GM21423 (cell line): ENCODE results near the gene C14orf119.

Experiments used
- ATAC-seq: cut with Tn5 transposase; IDR thresholded peaks from one replicate; pipeline ENCODE4 v1.9.1; 2021; ENCODE audit warnings: mild to moderate bottlenecking, moderate library complexity; ENCODE audit not compliant: unreplicated experiment

C14orf119 gene

DNA sequence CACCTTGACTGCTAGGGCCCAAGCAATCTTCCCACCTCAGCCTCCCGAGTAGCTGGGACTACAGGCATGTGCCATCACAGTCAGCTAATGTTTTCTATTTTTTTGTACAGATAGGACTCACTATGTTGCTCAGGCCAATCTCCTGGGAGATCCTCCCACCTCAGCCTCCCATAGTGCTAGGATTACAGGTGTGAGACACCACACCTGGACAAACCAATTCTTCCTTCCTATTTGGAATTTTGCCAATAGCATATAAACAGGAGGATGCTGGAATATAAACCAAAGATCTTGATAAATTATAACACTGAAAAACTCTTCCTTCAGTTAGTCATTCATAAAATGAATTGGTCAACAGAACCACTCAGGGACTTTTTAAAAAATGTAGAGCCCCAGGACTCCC lies 8.7 kb upstream of the C14orf119 start:
- ATAC-seq, result no peak

DNA sequence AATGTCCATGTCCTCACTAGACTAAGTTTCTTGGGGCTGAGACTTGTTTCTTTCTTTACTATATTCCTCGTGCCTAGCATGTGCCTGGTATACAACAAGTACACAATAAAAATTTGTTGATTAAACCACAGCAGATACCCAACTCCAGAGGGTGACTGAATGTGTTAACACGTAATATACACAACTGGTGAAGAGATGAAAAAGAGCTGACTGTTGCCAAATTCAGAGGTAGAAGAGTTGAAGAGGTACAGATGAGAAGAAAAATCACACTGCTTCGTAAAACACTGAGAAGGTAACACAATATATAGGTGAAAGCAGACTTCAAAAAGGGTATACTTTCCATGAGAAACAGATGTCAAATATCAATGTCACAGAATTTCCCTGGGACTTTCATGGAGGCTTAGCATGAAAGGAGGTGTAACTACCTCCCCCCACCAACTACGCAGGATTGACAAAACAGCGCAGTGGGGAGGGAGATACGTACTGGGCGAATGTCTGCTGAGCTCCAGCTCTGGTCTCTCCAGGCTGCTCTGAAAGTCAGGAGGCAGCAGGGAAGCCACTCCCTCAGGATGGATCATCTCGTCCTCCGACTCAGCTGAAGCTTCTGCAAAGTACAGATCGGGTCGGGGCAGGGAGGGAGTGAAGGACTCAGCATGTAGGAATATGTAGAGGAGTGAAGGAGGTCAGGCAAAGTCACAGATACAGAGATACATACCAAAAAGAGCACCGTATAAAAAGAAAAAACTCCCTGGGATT lies 5.6 kb upstream of the C14orf119 start:
- ATAC-seq, result no peak

DNA sequence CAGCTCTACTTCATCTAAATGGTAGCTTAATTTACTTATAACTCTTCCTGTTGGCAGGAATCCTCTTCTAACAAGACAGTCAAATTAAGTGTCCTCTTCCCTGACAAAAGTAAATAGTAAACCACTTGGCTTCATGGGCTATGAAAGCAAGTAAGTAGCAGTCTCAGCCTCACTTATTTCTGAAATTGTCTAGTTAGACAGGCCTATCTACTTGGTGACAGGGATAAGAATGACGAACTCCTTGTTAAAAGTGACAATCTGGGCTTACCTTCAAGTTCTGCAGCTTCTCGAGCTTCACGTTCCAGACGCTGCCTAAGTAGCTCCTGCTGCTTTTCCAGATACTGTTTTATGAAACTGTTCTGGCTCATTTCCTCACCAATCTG lies 5.1 kb upstream of the C14orf119 start:
- ATAC-seq, result no peak

DNA sequence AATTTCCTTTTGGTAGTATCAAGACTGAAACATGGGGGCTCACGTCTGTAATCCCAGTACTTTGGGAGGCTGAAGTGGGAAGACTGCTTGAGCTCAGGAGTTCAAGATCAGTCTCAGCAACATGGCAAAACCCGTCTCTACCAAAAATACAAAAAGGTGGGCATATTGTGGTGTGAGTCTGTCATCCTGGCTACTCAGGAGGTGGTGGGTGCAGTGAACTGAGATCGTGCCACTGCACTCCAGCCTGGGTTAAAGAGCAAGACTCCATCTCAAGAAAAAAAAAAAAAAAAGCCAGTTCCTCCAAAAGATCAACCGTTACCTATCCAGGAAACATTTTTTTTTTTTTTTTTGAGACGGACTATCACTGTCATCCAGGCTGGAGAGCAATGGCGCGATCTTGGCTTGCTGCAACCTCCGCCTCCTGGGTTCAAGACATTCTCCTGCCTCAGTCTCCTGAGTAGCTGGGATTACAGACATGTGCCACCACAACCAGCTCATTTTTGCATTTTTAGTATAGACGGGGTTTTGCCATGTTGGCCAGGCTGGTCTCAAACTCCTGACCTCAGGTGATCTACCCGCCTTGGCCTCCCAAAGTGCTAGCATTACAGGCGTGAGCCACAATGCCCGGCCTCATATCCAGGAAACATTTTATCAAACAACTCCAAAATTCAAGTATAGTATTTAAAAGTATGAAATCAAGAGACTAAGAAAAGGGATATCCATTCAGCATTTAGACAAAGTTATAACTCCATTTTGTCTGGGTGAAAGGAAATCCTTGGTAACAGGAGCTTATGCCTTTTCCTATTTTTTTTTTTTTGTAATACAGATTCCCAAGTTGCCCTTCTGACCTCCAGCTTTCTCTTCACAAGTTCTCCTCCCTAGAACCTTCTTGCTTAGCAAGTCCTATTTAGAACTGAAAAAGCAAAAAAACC lies 3.7 kb upstream of the C14orf119 start:
- ATAC-seq, result no peak

DNA sequence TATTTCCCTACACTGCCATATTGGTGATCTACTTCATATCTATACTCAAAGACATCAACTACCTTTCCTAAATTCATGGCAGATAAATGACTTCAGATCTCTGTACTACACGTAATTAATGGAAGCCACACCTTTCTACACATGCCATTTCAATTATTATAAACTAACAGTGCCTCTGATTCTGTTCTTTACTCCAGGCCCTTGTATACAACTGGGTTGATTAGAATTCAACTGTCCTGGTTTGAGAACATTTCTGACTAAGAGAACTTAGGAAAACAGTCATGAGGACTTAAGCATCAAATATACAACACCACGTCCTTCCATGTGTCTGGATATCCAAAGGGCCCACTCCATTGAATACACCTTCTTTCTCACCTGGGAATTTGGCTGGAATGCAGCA lies 2.2 kb upstream of the C14orf119 start:
- no peak for ATAC-seq

DNA sequence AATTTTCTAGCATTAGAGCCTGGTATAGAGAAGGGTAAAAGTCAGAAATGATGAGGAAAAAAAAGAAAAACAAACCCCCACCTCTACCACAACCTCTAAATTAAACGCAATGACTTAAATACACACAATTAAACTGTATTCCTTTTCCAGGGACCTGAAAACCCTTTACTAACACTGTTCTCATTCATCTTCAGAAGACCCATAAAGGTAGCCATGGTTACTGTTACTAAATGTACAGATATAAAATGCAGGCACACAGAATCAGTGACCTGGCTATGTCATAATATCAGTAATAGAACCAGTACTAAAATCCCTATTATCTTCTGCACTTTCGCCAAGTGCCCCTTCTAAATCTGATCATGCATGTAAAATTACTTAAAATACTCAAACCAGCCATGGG lies 1.8 kb upstream of the C14orf119 start:
- no peak for ATAC-seq

DNA sequence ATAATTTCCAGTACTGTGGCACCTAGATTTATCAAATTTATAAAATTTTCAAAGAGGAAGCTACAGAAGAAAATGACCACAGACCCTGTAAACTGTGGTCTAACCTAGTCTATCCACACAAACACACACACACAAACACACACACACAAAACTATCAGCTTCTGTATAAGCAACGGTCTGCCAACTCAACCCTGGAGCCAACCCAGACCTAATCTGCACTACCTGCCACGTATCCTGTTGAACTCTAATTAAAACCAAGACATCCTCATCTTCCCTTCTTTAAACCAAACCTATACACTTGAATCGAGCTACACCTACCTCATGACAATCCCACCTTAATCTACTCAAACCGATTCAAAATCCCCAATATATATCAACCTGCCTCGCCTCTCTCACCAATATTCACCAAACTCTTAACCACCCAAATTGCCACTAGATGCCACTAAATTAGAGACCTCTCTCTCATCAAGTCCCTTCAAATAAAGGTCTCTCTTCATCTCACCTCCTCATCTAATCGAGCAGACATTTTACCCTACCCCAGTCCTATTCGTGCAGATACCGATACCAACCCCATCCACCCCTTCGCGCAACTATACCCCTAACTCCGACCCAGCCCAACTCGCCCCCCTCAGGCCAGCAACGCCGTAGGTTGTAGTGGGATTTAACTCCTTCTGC lies 1.2 kb upstream of the C14orf119 start:
- ATAC-seq, result no peak

DNA sequence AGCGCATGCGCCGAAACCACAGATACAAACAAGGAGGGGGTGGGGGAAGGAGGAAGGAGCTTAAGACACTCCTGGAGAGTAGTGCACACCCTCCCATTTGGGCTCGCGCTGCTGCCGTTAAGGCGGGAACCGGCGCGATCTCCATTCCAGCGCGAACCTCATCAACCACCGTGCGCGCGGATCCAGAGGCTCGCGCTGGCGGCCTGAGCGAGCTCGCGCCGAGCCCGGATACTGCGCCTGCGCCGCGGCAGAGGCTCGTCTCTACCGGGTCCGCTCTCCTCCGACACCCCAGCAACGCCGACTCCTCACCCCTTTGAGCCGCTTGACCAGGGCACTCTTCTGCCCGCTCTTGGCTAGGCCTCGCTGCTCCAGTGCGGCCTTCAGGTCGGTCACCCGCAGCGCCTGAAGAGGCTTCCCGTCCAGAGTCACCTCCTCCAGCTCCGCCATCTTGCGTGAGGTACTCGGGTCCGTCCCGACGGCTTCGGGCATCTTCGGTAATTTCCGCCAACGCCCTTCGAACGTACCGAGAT lies 574 bp upstream of the C14orf119 start, which contains the start of gene ACIN1:
Gene ACIN1 (minus strand): TSS at position 471 of the 530 bp plus-strand sequence. CDS start 24 bp downstream, at position 447.
- peak; percentile 33 for ATAC-seq

DNA sequence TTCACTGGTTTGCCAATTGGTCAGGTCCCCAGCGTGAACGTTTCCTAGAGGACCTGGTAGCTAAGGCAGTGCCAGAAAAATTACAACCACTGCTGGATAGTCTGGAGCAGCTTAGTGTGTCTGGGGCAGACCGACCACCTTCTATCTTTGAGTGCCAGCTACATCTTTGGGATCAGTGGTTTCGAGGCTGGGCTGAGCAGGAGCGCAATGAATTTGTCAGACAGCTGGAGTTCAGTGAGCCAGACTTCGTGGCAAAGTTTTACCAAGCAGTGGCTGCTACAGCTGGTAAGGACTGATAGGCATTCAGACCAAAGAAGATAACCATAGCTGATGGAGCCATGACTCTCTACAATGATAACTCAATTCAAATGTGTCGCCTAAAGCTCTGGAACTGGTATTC lies 2.5 kb downstream of the C14orf119 start:
- ATAC-seq, result no peak

DNA sequence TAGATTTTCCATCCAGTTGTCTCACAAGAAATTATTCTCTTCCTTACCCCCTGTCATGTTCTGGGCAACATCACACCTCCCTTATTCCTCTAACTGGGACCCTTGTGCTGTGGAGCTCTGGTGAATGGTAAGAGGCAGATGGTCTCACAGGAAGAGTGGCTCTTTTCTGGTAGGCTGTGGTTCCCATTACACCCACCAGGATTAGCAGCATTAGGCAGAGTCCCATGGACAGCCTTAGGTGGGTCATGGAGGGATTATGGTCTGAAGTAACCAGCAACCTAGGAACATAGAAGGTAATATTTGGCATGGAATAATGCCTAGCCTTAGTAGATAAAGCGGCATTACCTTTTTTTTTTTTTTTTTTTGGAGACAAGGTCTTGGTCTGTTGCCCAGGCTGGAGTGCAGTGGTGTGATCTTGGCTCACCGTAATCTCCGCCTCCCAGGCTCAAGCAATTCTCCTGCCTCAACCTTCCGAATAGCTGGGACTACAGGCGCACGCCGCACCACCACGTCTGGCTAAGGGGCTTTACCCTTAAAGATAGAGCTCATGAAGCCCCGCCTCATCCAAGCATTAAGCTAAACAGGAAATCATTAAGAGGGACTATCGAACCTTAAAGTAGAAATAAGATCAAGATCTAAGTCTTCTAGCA lies 4.0 kb downstream of the C14orf119 start:
- ATAC-seq, result no peak

DNA sequence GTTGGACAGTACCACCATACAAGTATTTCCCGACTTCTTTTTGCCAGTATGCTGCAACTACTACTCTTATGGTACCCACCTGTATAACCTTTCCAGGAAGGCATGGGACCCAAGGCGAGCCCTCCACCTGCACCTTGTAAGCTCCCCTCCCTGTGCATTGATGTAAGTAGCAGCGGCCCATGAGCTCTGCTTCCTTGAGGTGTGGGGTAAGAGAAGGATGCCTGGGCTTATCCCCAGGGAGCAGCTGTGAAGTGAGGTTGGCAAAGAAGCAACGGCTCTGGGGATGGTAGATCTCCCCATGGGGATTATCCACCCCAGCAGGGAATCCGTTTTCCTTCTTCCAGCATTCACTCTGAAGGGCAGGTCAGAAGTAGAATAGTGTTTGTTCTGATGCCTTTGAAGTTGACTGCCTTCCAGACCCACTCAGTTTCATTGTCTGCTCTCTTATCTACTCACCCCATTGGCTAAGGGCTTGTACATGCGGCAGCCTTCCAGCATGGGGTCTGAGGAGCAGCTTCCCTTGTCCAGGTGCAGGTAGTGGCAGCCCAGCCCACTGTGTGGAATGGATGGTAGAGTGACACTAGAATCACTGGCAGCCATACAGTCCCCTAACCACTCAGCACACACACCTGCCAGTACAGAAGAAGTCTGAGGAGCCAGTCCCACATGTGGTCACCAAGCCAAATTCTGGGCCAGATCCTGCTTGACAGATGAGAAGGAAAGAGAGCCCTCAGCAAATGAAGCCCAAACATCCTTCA lies 6.1 kb downstream of the C14orf119 start:
- ATAC-seq, result no peak

DNA sequence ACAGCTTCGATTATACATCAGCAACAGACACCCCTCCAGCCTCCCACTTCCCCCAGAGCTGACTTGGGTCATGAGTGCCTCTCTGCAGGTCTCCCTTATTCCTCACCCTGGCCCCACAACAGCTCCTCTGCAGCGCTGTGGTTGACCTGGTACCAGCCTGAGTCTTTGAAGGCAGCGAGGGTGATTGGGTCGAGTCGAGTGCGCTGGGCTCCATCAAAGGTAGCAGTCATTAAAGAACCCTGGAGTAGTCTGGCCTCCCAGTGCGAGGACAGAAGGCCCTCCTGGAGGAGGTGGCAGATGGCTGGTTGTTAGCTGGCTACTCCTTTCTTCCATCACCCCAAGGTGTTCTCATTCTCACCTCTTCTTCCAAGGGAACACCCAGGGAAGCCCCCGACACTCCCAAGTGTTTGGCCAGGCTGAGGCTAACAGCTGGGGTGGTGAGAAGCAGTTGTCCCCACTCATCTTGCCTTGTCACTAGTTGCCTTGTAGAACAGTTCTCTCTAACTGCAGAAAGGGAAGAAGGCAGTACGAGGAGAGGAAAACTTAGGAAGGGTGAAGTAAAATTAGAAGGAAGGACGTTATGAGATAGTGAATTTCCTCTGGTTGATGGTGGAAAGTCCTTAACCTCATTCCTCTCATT lies 6.8 kb downstream of the C14orf119 start:
- ATAC-seq, result no peak

DNA sequence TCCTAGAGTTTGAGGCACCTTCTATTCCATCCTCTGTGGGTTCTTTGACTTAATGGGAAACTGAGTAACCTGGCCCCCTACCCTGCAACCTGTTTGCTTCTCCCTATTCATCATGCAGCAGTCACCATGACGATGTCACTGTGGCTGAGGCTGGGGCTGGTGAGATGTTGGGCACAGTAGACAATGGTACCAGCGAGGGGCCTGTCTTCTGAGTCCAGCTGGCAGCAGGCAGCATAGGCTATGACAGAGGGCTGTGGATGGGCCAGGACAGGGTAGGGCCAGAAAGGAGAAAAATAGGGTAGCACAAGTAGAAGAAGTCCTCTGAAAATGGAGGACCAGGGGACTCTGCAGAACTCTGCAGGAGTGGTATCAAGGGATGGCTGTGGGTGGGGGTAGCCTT lies 7.5 kb downstream of the C14orf119 start:
- ATAC-seq, result no peak

DNA sequence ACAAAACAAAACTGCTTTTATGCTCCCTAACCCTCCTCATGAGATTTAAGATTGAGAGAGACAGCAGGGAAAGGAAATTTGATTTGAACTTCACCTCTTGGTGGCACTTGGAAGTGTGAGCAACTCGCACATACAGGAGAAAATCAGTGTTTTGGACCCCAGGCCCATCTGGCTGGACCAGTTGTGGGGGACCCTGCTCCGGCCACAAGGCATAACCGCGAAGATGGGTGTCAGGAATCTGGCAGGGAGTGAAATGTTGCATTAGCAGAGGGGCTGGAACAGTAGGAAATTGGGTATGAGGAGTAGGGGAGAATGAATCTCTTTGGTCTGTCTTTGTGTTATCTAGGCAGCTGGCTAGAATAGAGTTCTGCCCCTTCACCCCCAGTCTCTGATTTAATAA lies 8.3 kb downstream of the C14orf119 start:
- no peak for ATAC-seq

DNA sequence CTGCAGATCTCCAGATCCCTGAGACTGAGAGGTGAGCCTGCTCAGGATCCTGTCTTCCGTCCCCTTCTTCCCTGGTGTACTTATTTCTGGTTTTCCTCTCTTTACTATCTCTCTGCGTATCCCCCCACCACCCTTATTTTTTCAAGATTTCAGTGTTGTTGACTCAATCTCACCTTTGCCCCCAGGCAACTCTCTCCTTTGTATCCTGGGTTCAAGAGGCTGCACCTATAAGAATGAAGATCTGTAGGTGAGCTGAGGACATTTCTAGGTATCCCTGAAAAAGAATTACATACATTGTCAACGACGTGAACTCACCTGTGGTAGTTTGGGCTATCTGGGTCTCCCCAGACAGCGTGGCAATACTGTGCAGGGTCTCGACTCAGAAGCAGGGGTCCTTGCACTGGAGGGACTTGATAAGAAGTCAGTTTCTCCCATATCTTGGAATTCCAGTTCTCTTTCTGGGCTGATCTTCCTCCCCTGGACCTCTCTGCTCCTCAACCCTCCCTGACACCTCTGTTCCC lies 8.8 kb downstream of the C14orf119 start:
- no peak for ATAC-seq

DNA sequence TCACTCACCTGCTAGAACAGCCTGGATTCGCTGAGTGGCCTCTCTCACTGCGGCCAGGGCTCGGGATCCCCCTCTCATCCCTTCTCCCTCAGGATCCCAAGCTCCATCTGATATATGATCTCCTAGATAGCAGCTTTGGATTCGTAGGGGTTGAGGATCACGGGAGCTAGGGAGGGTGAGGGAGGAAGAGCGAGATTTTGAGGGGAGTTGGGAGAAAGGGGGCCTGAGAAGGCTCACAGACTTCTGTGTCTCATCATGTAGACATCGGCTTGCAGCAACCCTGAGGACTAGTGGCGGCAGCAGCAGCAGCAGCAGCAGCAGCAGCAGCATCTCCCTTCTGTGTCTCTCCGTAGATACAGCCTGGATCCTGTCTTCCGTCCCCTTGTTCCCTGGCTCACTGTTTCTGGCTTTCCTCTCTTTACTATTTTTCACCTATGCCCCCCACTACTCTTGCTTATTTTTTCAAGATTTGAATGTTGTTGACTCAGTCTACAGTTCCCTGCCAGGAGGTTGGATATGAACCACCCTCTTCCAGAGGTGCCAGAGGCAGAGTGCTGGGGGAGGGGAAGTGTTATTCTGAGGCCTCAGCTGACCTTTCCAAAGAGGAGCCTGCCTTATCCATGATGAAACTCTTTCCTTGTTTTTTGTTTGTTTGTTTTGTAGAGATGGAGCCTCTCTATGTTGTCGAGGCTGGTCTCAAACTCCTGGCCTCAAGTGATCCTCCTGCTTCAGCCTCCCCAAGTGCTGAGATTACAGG lies 9.5 kb downstream of the C14orf119 start, which contains the start of gene CIROP:
Gene CIROP (minus strand): TSS at position 399 of the 757 bp plus-strand sequence. CDS start 69 bp downstream, at position 330.
- no peak for ATAC-seq

DNA sequence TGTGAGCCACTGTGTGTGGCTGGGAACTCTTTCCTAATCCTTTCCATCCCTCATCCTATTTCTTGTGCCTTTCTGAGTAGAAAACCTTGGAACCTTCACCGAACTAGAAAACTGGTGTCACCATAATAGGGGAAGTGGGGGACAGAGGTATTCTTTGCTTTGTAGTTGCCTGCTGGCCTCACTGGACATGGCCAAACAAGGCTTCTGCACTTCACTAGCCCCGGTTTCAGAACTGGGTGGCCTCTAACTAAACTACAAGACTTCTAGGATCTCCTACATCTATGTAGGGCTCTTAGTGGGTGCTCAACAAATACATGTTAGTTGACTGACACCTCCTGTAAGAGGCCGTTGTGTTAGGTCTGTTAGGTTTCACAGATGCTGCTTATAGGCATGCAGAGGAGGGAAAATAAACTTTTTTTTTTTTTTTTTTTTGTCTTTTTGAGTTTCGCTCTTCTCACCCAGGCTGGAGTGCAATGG lies 10.1 kb downstream of the C14orf119 start:
- no peak for ATAC-seq

DNA sequence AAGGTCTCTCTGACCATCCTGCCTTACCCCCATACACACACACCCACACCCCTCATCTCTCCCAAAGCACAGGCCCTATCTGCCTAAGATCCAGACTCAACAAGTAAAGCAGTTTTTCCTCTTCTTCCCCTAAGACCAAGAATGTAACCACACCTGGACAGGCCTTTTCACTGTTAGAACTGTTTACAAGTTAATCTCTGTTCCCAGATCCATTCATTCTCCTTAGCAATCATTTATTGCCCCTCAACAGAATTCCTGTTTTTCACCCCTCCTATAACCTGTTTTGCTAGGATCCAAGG lies 11.4 kb downstream of the C14orf119 start:
- ATAC-seq, result no peak
